GM23248 (cell line): ENCODE measurements around the gene ELOVL7.

Experiments used
- EZH2 ChIP-seq: fragments of 200-600 bp; sonication (generic); IDR thresholded peaks from 2 replicates; pipeline ENCODE4 v1.6.1; 2018; ENCODE audit warnings: antibody characterized with exemption, mild to moderate bottlenecking; ENCODE audit not compliant: insufficient read depth, poor library complexity, severe bottlenecking
- EZH2phosphoT487 ChIP-seq: fragments of 200-600 bp; sonication (generic); IDR thresholded peaks from 2 replicates; pipeline ENCODE4 v1.6.1; 2018; ENCODE audit warnings: antibody characterized with exemption, moderate library complexity, mild to moderate bottlenecking, low read depth; ENCODE audit not compliant: insufficient read depth

- TF ChIP-seq EZH2 = no peak
- TF ChIP-seq EZH2phosphoT487 = no peak
These were observed 38.6 kb downstream of the ELOVL7 start for GRCh38 chr5:60805463-60805862.
